ENCODE measurements around the gene PPP1R14D. TPM values are rescaled to one million over a fixed set of nuclear protein-coding genes. Genes with fewer than 3 reads are reported as not detected.

Gene PPP1R14D
- total and polyA plus RNA-seq, 9 donors = 0.95 TPM; not detected in 8

DNA sequence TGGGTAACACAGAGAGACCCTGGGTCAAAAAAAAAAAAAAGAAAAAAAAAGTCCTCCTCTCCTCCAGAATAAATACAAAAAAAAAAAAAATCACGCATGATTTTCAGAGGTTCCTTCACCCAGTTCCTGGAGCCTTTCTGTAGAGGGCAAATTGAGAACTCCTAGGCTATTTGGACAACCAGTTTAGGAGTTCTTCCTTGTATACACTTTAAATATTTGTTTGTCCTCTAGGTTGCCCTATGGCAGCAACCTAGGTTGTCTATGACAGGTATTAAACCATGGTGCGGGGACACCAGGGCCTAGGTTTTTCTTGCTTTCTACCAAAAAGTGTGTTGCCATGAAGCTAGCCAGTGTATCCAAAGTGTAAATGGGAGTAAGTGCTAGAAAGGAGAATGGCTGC is 25.4 kb downstream of the PPP1R14D start:
- Histone ChIP-seq H3K4me3 (no peak overlapping the region), H3K36me3 (no peaks in the 10 kb centered on the region), H3K4me1 (ENCODE audit: insufficient read depth) (peaks cover 5% of the 10 kb centered on the region), H3K27ac (no peak overlapping the region), H3K9me3 (no peaks in the 10 kb centered on the region), H3K27me3 (no peaks in the 10 kb centered on the region)
- no peak for TF ChIP-seq EP300 (IDR thresholded peaks at IDR 0.05)
- TF ChIP-seq, protein P1, sequence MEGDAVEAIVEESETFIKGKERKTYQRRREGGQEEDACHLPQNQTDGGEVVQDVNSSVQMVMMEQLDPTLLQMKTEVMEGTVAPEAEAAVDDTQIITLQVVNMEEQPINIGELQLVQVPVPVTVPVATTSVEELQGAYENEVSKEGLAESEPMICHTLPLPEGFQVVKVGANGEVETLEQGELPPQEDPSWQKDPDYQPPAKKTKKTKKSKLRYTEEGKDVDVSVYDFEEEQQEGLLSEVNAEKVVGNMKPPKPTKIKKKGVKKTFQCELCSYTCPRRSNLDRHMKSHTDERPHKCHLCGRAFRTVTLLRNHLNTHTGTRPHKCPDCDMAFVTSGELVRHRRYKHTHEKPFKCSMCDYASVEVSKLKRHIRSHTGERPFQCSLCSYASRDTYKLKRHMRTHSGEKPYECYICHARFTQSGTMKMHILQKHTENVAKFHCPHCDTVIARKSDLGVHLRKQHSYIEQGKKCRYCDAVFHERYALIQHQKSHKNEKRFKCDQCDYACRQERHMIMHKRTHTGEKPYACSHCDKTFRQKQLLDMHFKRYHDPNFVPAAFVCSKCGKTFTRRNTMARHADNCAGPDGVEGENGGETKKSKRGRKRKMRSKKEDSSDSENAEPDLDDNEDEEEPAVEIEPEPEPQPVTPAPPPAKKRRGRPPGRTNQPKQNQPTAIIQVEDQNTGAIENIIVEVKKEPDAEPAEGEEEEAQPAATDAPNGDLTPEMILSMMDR (IDR thresholded peaks at IDR 0.05) = no peak
- TF ChIP-seq POLR2A (IDR thresholded peaks at IDR 0.05) = no peak
- 88 to 98% (median 93%) methylated on average over 2 of the region's 2 CpGs for WGBS, 3 donors
- DNase-seq = no peak
- intact Hi-C loops (cut with DNase I) = no loop called here

DNA sequence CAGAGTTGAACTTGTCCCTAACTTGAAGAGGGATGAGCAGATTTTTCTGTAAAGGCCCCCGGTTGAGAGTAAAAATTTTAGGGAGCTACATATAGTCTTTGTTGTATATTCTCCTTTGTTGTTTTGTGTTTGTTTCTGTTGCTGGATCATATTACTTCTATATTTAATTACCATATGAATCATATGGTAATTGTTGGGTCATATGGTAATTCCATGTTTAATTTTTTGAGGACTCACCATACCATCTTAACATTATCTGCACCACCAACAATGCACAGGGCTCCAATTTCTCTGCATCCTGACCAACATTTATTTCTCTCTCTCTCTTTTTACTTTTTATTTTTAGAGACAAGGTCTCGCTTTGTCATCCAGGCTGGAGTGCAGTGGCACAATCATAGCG is 29.0 kb downstream of the PPP1R14D start:
- Histone ChIP-seq H3K4me3 (no peak overlapping the region), H3K36me3 (no peaks in the 10 kb centered on the region), H3K9me3 (no peaks in the 10 kb centered on the region), H3K27me3 (no peaks in the 10 kb centered on the region), H3K27ac (no peak overlapping the region), H3K4me1 (ENCODE audit: insufficient read depth) (no peaks in the 10 kb centered on the region)
- no peak for DNase-seq
- 89 to 94% (median 93%) methylated on average over 3 of the region's 3 CpGs for WGBS, 3 donors
- intact Hi-C loops (cut with DNase I) = no loop called here
- TF ChIP-seq POLR2A (IDR thresholded peaks at IDR 0.05) = no peak
- TF ChIP-seq, protein P1 (IDR thresholded peaks at IDR 0.05) = no peak
- TF ChIP-seq EP300 (IDR thresholded peaks at IDR 0.05) = no peak

DNA sequence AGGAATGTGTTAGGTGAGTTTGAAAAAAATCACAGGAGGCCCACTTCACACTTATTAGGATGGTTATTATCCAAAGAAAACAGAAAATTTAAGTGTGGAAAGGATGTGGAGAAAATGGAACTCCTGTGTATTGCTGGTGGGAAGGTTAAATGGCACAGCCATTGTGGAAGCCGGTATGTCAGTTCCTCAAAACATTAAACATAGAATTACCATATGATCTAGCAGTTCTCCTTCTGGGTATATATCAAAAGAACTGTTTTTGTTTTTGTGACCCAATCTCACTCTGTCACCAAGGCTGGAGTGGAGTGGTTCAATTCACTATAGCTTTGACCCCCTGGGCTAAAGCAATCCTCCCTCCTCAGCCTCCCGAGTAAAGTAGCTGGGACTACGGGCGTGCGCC is 32.0 kb downstream of the PPP1R14D start:
- Histone ChIP-seq H3K36me3 (no peaks in the 10 kb centered on the region), H3K27me3 (no peaks in the 10 kb centered on the region), H3K27ac (no peak overlapping the region), H3K4me1 (ENCODE audit: insufficient read depth) (no peaks in the 10 kb centered on the region), H3K4me3 (no peak overlapping the region), H3K9me3 (no peaks in the 10 kb centered on the region)
- TF ChIP-seq, protein P1 (IDR thresholded peaks at IDR 0.05) = no peak
- TF ChIP-seq POLR2A (IDR thresholded peaks at IDR 0.05) = no peak
- intact Hi-C loops (cut with DNase I) = no loop called here
- WGBS, 3 donors = 93 to 95% (median 94%) methylated on average over 5 of the region's 5 CpGs
- no peak for DNase-seq

DNA sequence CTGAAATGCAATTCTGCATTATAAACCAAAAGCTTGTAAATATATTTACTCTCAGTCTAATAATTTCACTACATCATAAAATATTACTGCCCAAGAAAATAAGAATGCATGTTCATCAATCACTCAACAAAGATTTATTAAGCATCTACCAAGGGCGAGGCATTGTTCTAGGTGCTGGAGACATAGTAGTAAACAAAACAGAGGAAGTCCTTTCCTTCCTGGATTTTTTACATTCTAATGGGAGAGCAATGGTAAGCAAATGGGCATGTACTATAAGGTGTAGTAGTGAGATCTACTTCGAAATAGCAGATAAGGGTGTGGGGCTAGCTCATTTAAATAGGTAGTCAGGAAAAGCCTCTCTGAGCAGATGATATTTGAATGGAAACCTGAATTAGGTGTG is 32.5 kb downstream of the PPP1R14D start:
- no peak for DNase-seq
- no peak overlapping the region for H3K4me3 ChIP-seq
- intact Hi-C loops (cut with DNase I) = no loop called here
- H3K9me3 ChIP-seq = no peaks in the 10 kb centered on the region
- H3K36me3 ChIP-seq = no peaks in the 10 kb centered on the region
- WGBS, 3 donors = 78 to 82% (median 78%) methylated on average over 2 of the region's 2 CpGs
- no peaks in the 10 kb centered on the region for H3K4me1 ChIP-seq (ENCODE audit: insufficient read depth)
- no peaks in the 10 kb centered on the region for H3K27me3 ChIP-seq
- H3K27ac ChIP-seq = no peak overlapping the region
- TF ChIP-seq EP300 (IDR thresholded peaks at IDR 0.05) = no peak
- TF ChIP-seq POLR2A (IDR thresholded peaks at IDR 0.05) = no peak
- TF ChIP-seq, protein P1 (IDR thresholded peaks at IDR 0.05) = no peak

Data from ovary (tissue), 9 donors.